GM23338 (cell line): ENCODE data around the gene COL4A2. TPM values are rescaled to one million over a fixed set of nuclear protein-coding genes. Genes with fewer than 3 reads are reported as not detected.

ENCODE experiments used
- ATAC-seq: fragments of 200-7000 bp; cut with Tn5 transposase; 3 replicates; pipeline ENCODE4 v1.9.1; 2020
- DNase-seq: peaks from one replicate; pipeline ENCODE4 v3.0.0-alpha.2; 2015; ENCODE audit warnings: low spot score
- H2AFZ ChIP-seq: fragments of 200-600 bp; sonication (generic); 2 replicates; pipeline ENCODE4 v1.8.0; 2016; ENCODE audit warnings: antibody characterized with exemption, mild to moderate bottlenecking, moderate library complexity
- H3F3A ChIP-seq: fragments of 200-600 bp; sonication (generic); replicated peaks from 2 replicates; pipeline ENCODE4 v1.8.0; 2017; ENCODE audit warnings: antibody characterized with exemption, mixed run types, low read depth
- H3K27ac ChIP-seq: fragments of 200-600 bp; sonication (generic); 2 replicates; pipeline ENCODE4 v1.6.1; 2016; ENCODE audit warnings: low read depth
- H3K27me3 ChIP-seq: fragments of 200-600 bp; sonication (generic); 2 replicates; pipeline ENCODE4 v1.8.0; 2016; ENCODE audit warnings: mild to moderate bottlenecking, mixed run types, moderate library complexity; ENCODE audit not compliant: insufficient read depth
- H3K36me3 ChIP-seq: fragments of 200-600 bp; sonication (generic); 2 replicates; pipeline ENCODE4 v1.8.0; 2016; ENCODE audit warnings: mild to moderate bottlenecking; ENCODE audit not compliant: insufficient read depth
- H3K4me1 ChIP-seq: fragments of 200-600 bp; sonication (generic); 2 replicates; pipeline ENCODE4 v1.8.0; 2016; ENCODE audit warnings: mild to moderate bottlenecking, moderate library complexity; ENCODE audit not compliant: insufficient read depth
- H3K4me2 ChIP-seq: fragments of 200-600 bp; sonication (generic); 2 replicates; pipeline ENCODE4 v1.7.1; 2017; ENCODE audit warnings: mixed run types
- H3K4me3 ChIP-seq: fragments of 200-600 bp; sonication (generic); 2 replicates; pipeline ENCODE4 v1.6.1; 2016; ENCODE audit warnings: mixed run types
- H3K79me2 ChIP-seq: fragments of 200-600 bp; sonication (generic); replicated peaks from 2 replicates; pipeline ENCODE4 v1.8.0; 2017; ENCODE audit warnings: mild to moderate bottlenecking; ENCODE audit not compliant: insufficient read depth
- H3K9me2 ChIP-seq: fragments of 200-600 bp; sonication (generic); 2 replicates; pipeline ENCODE4 v1.8.0; 2017; ENCODE audit not compliant: insufficient read depth
- H4K20me1 ChIP-seq: fragments of 200-600 bp; sonication (generic); replicated peaks from 2 replicates; pipeline ENCODE4 v1.8.0; 2017; ENCODE audit warnings: mild to moderate bottlenecking; ENCODE audit not compliant: insufficient read depth
- H3K27ac Mint-ChIP-seq: 2 replicates; pipeline ENCODE4 v1.8.0; 2020; ENCODE audit warnings: inconsistent platforms, mild to moderate bottlenecking, moderate library complexity, mixed read lengths
- H3K27me3 Mint-ChIP-seq: 3 replicates; pipeline ENCODE4 v1.8.0; 2022; ENCODE audit warnings: low read depth, mild to moderate bottlenecking, moderate library complexity, mixed read lengths, inconsistent platforms; ENCODE audit not compliant: insufficient read depth, poor library complexity
- H3K36me3 Mint-ChIP-seq: 3 replicates; pipeline ENCODE4 v1.8.0; 2021; ENCODE audit warnings: low read depth, mild to moderate bottlenecking, inconsistent platforms, moderate library complexity, mixed read lengths
- H3K4me1 Mint-ChIP-seq: 3 replicates; pipeline ENCODE4 v1.8.0; 2020; ENCODE audit warnings: mild to moderate bottlenecking, inconsistent platforms, mixed read lengths
- H3K4me3 Mint-ChIP-seq: 3 replicates; pipeline ENCODE4 v1.8.0; 2021; ENCODE audit warnings: moderate library complexity, mild to moderate bottlenecking, inconsistent platforms, mixed read lengths
- H3K9me3 Mint-ChIP-seq: 3 replicates; pipeline ENCODE4 v1.8.0; 2020; ENCODE audit warnings: moderate library complexity, mild to moderate bottlenecking, inconsistent platforms, mixed read lengths
- CTCF ChIP-seq, 2 experiments: fragments of 200-600 bp in 1 of 2; sonication (generic) in 1 of 2; conservative IDR thresholded peaks; 2 replicates each; pipeline versions ENCODE4 v1.5.1 to v1.6.1; 2016 to 2017; ENCODE audit warnings: antibody characterized with exemption in 2 of 2, low read depth in 2 of 2, mild to moderate bottlenecking in 2 of 2, moderate library complexity in 1 of 2
- EZH2 ChIP-seq: fragments of 200-600 bp; sonication (generic); IDR thresholded peaks from one replicate; pipeline ENCODE4 v1.8.0; 2017; ENCODE audit warnings: antibody characterized with exemption, mild to moderate bottlenecking, low read depth; ENCODE audit not compliant: unreplicated experiment
- STAT1 ChIP-seq: IDR thresholded peaks from one replicate; pipeline ENCODE4 v1.6.1; 2016; ENCODE audit warnings: antibody characterized with exemption; ENCODE audit not compliant: unreplicated experiment
- ZNF331 ChIP-seq: fragments of 250-450 bp; sonication (Bioruptor Pico); IDR thresholded peaks from 2 replicates; pipeline ENCODE4 v1.5.0; 2020; ENCODE audit warnings: low read depth, mild to moderate bottlenecking, moderate library complexity
- ZNF462 ChIP-seq: fragments of 250-450 bp; sonication (Bioruptor Pico); IDR thresholded peaks from 2 replicates; pipeline ENCODE4 v1.5.0; 2020; ENCODE audit warnings: mild to moderate bottlenecking, moderate library complexity
- polyA plus RNA-seq: library from polyadenylated mRNA; unstranded; fragments of >200 nt; fragmentation: Nextera tagmentation; extraction: Ambion mirVana; gene quantifications from 2 replicates; pipeline ENCODE4 v1.2.1, GENCODE V29; 2016
- total RNA-seq: library from RNA; depleted of rRNA; stranded (reverse); fragments of >200 nt; shearing (Covaris generic); gene quantifications from 2 replicates; pipeline ENCODE4 v1.2.3, GENCODE V29; 2014
- TF ChIP-seq, protein P1 (sequence below): IDR thresholded peaks from 2 replicates; pipeline ENCODE4 v1.6.1; 2016; ENCODE audit warnings: antibody characterized with exemption

COL4A2 gene
- total and polyA plus RNA-seq, 2 experiments from 2014 or later: 37.4 to 131 TPM

- Histone ChIP-seq H3F3A (no peaks in the 10 kb centered on the region), H4K20me1 (no peaks in the 10 kb centered on the region), H3K36me3 (no peaks in the 10 kb centered on the region), H3K79me2 (peaks cover 53% of the 10 kb centered on the region), H3K27ac (no peak overlapping the region; the same call in 1 of the 2 replicates), H3K27me3 (no peaks in the 10 kb centered on the region), H3K4me2 (peak overlapping the region; percentile 60; the same call in 1 of the 2 replicates), H2AFZ (no peak overlapping the region), H3K4me1 (peaks cover 39% of the 10 kb centered on the region), H3K9me2 (peaks cover 2% of the 10 kb centered on the region; the same call in 1 of the 2 replicates), H3K4me3 (no peak overlapping the region)
- peaks cover 57% of the 10 kb centered on the region for H3K4me1 Mint-ChIP-seq
- H3K36me3 Mint-ChIP-seq: peaks cover 4% of the 10 kb centered on the region; the same call in 1 of the 3 replicates
- peaks cover 5% of the 10 kb centered on the region for H3K27me3 Mint-ChIP-seq
- H3K9me3 Mint-ChIP-seq: no peaks in the 10 kb centered on the region
- H3K4me3 Mint-ChIP-seq: no peak overlapping the region
- DNase-seq: no peak
- no peak for TF ChIP-seq ZNF331 (CRISPR knock-in tag)
- TF ChIP-seq EZH2: no peak
- TF ChIP-seq, protein P1, sequence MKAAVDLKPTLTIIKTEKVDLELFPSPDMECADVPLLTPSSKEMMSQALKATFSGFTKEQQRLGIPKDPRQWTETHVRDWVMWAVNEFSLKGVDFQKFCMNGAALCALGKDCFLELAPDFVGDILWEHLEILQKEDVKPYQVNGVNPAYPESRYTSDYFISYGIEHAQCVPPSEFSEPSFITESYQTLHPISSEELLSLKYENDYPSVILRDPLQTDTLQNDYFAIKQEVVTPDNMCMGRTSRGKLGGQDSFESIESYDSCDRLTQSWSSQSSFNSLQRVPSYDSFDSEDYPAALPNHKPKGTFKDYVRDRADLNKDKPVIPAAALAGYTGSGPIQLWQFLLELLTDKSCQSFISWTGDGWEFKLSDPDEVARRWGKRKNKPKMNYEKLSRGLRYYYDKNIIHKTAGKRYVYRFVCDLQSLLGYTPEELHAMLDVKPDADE: no peak
- TF ChIP-seq ZNF462: no peak
- TF ChIP-seq CTCF (conservative IDR thresholded peaks at IDR 0.05; ENCODE audit: low read depth in 2 of 2): no peak
- TF ChIP-seq STAT1: no peak
- ATAC-seq: no peak
- H3K27ac Mint-ChIP-seq: peak overlapping the region; percentile 47; the same call in 1 of the 2 replicates
Measured at GRCh38 chr13:110328573-110328972, 21.5 kb downstream of the COL4A2 start.
